ENCODE results near the gene PYCARD. TPM values are rescaled to one million over a fixed set of nuclear protein-coding genes. Genes with fewer than 3 reads are reported as not detected.

PYCARD gene
- total RNA-seq, 1 experiment from 2014 or later: 37.5 TPM

DNA sequence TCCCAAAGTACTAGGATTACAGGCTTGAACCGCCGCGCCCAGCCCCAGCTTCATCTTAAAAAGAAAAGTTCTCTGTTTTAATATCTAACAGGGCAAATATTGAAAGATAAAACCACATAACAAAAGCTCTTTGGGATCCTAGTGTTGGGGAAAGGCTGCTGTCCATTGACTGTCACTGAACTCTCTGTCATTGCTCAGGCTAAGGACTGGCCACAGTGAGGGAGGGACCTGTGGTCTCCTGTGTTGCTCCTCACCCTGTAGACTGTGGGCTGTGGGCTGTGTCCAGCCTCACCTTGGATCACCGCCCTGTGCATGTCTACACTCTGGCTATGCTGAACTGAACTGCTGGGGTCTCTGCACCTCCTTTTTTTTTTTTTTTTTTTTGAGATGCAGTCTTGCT, 25.6 kb upstream of the PYCARD start:
- Histone ChIP-seq H4K20me1 (ENCODE audit: control insufficient read depth, insufficient read depth, insufficient read length) (no peaks in the 10 kb centered on the region), H2AK5ac (ENCODE audit: insufficient read length, low read length) (no peak overlapping the region), H2BK5ac (ENCODE audit: insufficient read length, low read length) (no peak overlapping the region), H3K4ac (ENCODE audit: low read depth, low read length) (no peak overlapping the region), H3K14ac (ENCODE audit: insufficient read depth, low read length) (no peak overlapping the region), H3K27ac (ENCODE audit: insufficient read length, low read depth, low read length) (no peak overlapping the region), H3K23ac (ENCODE audit: insufficient read length, low read depth, low read length) (no peak overlapping the region), H3K27me3 (ENCODE audit: insufficient read depth, low read length) (no peaks in the 10 kb centered on the region), H3K56ac (ENCODE audit: insufficient read length, low read depth, low read length) (no peak overlapping the region), H4K8ac (replicated peaks; ENCODE audit: insufficient read length, low read depth, low read length) (no peak overlapping the region), H2BK20ac (ENCODE audit: low read depth, low read length, poor library complexity, severe bottlenecking) (no peak overlapping the region), H2BK120ac (ENCODE audit: low read depth, low read length, poor library complexity, severe bottlenecking) (no peak overlapping the region), H4K91ac (ENCODE audit: insufficient read length, low read depth, low read length) (no peak overlapping the region), H3T11ph (ENCODE audit: low read length) (no peak overlapping the region), H4K5ac (ENCODE audit: insufficient read length, low read depth, low read length) (no peak overlapping the region), H3K4me2 (ENCODE audit: insufficient read depth, insufficient read length, low read length) (no peak overlapping the region), H3K18ac (ENCODE audit: insufficient read length, low read depth, low read length) (no peak overlapping the region), H3K9me3 (ENCODE audit: control insufficient read depth, low read depth, low read length) (no peaks in the 10 kb centered on the region), H3K79me2 (ENCODE audit: insufficient read depth, low read length) (no peaks in the 10 kb centered on the region), H2BK12ac (ENCODE audit: insufficient read length, low read depth, low read length) (no peak overlapping the region), H3K4me1 (ENCODE audit: insufficient read depth, low read length) (no peaks in the 10 kb centered on the region; the same call in 1 of the 2 replicates), H3K79me1 (ENCODE audit: insufficient read depth, low read depth, low read length, poor library complexity, severe bottlenecking) (no peaks in the 10 kb centered on the region), H3K23me2 (ENCODE audit: insufficient read length, low read depth, low read length, poor library complexity, severe bottlenecking) (no peaks in the 10 kb centered on the region), H2BK15ac (ENCODE audit: low read depth, low read length) (no peak overlapping the region), H3K9ac (ENCODE audit: extremely low read depth, insufficient read length, low read length) (no peak overlapping the region), H2AFZ (ENCODE audit: low read length) (no peak overlapping the region)
- Mint-ChIP-seq H3K4me3 (no peak overlapping the region), H3K4me1 (peaks cover 3% of the 10 kb centered on the region in 2 experiments; a peak in 1 of 4 replicates), H3K27ac (no peak overlapping the region; a peak in 1 of 7 replicates), H3K27me3 (ENCODE audit: low read depth) (no peaks in the 10 kb centered on the region; the same call in none of the 2 replicates), H3K9me3 (peaks cover 15 to 20% of the 10 kb centered on the region in 2 experiments), H3K36me3 (ENCODE audit: insufficient read depth in 1 of 3, low read depth in 3 of 3) (peaks cover 0 to 8% (median 4%) of the 10 kb centered on the region in 3 experiments; a peak in 4 of 7 replicates)
- TF ChIP-seq CTCF (conservative IDR thresholded peaks at IDR 0.05): no peak
- no CpG with 5 or more reads among the region's 4 CpGs for WGBS (ENCODE audit: extremely low coverage, insufficient read length, low lambda C conversion rate)
- no peak for DNase-seq

Data from H9 (cell line).